Stimulated activated CD8-positive, alpha-beta memory T cell treated with anti-CD3 and anti-CD28 coated beads, Interleukin-4, amount 100 ng/mL, for 48 hours (primary cell): ENCODE measurements around the gene LHFPL3.
"Not testable (repeated sequence)": the region's sequence is repeated elsewhere in the genome, so short reads cannot be mapped to it uniquely, and the experiment has no call there.

Experiments used
- DNase-seq: peaks from one replicate; pipeline ENCODE4 v3.0.0-alpha.2; 2020

LHFPL3 gene

GRCh38 chr7:104486931-104487330 lies 158.5 kb downstream of the LHFPL3 start:
- no peak for DNase-seq

GRCh38 chr7:104487642-104488041 lies 159.2 kb downstream of the LHFPL3 start:
- DNase-seq, result no peak

- no peak for DNase-seq
These were observed 169.1 kb downstream of the LHFPL3 start for GRCh38 chr7:104497379-104497967.

- DNase-seq, result no peak
These were observed 171.6 kb downstream of the LHFPL3 start for GRCh38 chr7:104499975-104500374.

- DNase-seq, result no peak
These were observed 181.5 kb downstream of the LHFPL3 start for GRCh38 chr7:104509874-104510273.

- DNase-seq, result no peak
These were observed 196.4 kb downstream of the LHFPL3 start for GRCh38 chr7:104524853-104525252.

GRCh38 chr7:104528142-104528541 lies 199.7 kb downstream of the LHFPL3 start:
- no peak for DNase-seq

- DNase-seq, result no peak
These were observed 201.2 kb downstream of the LHFPL3 start for GRCh38 chr7:104529567-104529966.

GRCh38 chr7:104530251-104530650 lies 201.8 kb downstream of the LHFPL3 start:
- DNase-seq, result no peak

- no peak for DNase-seq
These were observed 205.7 kb downstream of the LHFPL3 start for GRCh38 chr7:104534149-104534548.

- DNase-seq, result no peak
These were observed 207.4 kb downstream of the LHFPL3 start for GRCh38 chr7:104535841-104536240.

GRCh38 chr7:104536956-104537355 lies 208.6 kb downstream of the LHFPL3 start:
- no peak for DNase-seq

GRCh38 chr7:104538152-104538551 lies 209.7 kb downstream of the LHFPL3 start:
- DNase-seq, result no peak

- DNase-seq, result no peak
These were observed 213.5 kb downstream of the LHFPL3 start for GRCh38 chr7:104541897-104542296.

- no peak for DNase-seq
These were observed 220.5 kb downstream of the LHFPL3 start for GRCh38 chr7:104548861-104549260.

GRCh38 chr7:104550362-104550761 lies 222.0 kb downstream of the LHFPL3 start:
- DNase-seq, result no peak

- no peak for DNase-seq
These were observed 222.8 kb downstream of the LHFPL3 start for GRCh38 chr7:104551226-104551625.

- DNase-seq, result peak; percentile 37
These were observed 223.7 kb downstream of the LHFPL3 start for GRCh38 chr7:104552102-104552501.

GRCh38 chr7:104553074-104553473 lies 224.7 kb downstream of the LHFPL3 start:
- no peak for DNase-seq

- DNase-seq, result not testable (repeated sequence)
These were observed 235.0 kb downstream of the LHFPL3 start for GRCh38 chr7:104563350-104563901.

- no peak for DNase-seq
These were observed 241.3 kb downstream of the LHFPL3 start for GRCh38 chr7:104569751-104570150.

- no peak for DNase-seq
These were observed 244.2 kb downstream of the LHFPL3 start for GRCh38 chr7:104572554-104572953.

GRCh38 chr7:104584620-104585019 lies 256.2 kb downstream of the LHFPL3 start:
- DNase-seq, result no peak

- DNase-seq, result not testable (repeated sequence)
These were observed 267.2 kb downstream of the LHFPL3 start for GRCh38 chr7:104595591-104595990.

- no peak for DNase-seq
These were observed 275.6 kb downstream of the LHFPL3 start for GRCh38 chr7:104603957-104604356.
